ENCODE measurements around the gene OSBP2.

Gene OSBP2

DNA sequence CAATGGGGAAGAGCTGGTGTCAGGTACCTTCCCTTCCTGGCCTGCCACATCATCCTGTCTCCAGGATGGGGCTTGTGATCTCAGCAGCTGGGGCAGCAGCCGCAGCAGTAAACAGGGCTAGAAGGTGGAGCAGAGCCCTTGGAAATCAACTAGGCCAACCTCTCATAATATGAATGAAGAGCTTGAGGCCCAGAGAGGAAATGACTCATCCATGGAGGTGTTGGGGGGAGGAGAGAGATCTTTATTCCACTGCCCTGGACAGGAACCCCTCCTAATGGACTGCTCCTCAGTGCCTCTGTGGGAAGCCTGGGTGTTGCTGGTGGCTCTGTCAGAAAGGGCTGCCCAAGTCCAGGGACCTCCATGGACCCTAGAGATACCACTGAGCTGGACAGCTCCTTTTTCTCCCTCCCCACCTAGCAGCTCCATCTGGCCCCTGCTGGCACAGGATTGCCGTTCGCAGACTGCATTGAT is 111.8 kb downstream of the OSBP2 start:
- no peak overlapping the region for H3K4me3 ChIP-seq (ENCODE audit: low read depth, low read length)
- TF ChIP-seq, protein P1, sequence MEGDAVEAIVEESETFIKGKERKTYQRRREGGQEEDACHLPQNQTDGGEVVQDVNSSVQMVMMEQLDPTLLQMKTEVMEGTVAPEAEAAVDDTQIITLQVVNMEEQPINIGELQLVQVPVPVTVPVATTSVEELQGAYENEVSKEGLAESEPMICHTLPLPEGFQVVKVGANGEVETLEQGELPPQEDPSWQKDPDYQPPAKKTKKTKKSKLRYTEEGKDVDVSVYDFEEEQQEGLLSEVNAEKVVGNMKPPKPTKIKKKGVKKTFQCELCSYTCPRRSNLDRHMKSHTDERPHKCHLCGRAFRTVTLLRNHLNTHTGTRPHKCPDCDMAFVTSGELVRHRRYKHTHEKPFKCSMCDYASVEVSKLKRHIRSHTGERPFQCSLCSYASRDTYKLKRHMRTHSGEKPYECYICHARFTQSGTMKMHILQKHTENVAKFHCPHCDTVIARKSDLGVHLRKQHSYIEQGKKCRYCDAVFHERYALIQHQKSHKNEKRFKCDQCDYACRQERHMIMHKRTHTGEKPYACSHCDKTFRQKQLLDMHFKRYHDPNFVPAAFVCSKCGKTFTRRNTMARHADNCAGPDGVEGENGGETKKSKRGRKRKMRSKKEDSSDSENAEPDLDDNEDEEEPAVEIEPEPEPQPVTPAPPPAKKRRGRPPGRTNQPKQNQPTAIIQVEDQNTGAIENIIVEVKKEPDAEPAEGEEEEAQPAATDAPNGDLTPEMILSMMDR (IDR thresholded peaks at IDR 0.05; ENCODE audit: borderline replicate concordance, insufficient read depth, low read depth, low read length), result no peak

DNA sequence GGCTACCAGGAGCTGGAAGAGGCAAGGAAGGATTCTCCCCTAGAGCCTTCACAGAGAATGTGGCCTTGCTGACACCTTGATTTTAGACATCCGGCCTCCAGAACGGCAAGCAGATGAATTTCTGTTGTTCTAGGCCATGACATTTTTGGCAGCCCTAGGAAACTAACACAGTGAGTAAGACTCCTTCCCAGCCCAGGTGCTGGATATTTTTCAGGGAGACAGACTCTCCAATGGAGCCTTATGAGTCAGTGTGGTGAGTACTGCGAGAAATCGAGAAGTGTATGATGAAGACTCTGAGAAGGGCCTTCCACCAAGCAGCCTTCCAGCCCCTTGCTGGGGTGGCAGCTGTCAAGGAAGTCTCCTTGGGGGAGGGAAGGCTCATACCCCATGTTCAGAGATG is 114.4 kb downstream of the OSBP2 start:
- TF ChIP-seq, protein P1 (IDR thresholded peaks at IDR 0.05; ENCODE audit: borderline replicate concordance, insufficient read depth, low read depth, low read length), result no peak
- no peak overlapping the region for H3K4me3 ChIP-seq (ENCODE audit: low read depth, low read length)

DNA sequence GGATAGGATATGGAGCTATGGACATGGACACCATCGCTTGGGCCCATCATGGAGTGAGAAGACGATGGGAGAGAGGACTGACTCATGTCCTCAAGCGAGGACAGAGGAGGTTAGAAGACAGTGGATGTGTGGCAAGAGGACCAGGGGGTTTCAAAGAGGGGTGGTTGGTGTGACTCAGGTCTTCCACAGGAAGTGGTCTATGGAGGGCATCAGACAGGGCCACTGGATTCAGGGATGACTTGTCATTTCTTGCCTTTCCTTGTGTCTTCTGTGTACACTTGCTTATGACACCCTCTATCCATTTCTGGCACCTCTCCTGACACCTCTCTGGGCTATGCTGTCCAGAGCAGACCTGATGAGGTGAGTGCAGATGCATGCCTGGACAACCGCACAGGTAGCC is 115.4 kb downstream of the OSBP2 start:
- TF ChIP-seq, protein P1 (IDR thresholded peaks at IDR 0.05; ENCODE audit: borderline replicate concordance, insufficient read depth, low read depth, low read length), result no peak
- no peak overlapping the region for H3K4me3 ChIP-seq (ENCODE audit: low read depth, low read length)

DNA sequence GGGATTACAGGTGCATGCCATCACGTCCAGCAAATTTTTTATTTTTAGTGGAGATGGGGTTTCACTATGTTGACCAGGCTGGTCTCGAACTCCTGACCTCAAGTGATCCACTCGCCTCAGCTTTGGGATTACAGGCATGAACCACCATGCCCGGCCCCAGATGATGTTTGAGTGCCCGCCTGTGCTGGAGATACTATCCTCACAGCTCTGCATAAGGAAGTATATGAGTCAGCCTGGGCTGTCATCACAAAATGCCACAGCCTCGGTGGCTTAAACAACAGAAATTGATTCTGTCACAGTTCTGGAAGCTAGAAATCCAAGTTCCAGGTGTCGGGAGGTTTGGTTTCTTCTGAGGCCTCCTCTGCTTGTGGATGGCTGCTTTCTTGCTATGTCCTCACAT is 119.3 kb downstream of the OSBP2 start:
- H3K4me3 ChIP-seq (ENCODE audit: low read depth, low read length), result no peak overlapping the region
- TF ChIP-seq, protein P1 (IDR thresholded peaks at IDR 0.05; ENCODE audit: borderline replicate concordance, insufficient read depth, low read depth, low read length), result no peak

DNA sequence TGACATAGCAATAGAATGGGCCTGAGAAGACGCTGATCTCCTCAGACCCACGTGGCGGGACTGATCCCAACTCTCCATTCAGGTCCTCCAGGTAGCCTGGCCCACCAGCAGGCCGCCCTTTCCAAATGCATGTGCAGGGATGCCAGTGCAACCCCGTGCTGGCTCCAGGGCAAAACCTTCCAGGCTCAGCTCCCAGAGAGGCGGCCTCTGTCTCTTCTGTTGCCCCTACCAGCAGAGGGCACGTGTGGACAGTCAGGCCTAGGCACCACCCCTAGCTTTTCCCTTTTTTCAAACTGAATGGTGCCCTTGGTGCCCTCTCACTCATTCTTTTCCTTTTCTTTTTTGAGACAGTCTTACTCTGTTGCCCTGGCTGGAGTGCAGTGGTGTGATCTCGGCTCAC is 121.7 kb downstream of the OSBP2 start:
- H3K4me3 ChIP-seq (ENCODE audit: low read depth, low read length), result no peak overlapping the region
- TF ChIP-seq, protein P1 (IDR thresholded peaks at IDR 0.05; ENCODE audit: borderline replicate concordance, insufficient read depth, low read depth, low read length), result no peak

DNA sequence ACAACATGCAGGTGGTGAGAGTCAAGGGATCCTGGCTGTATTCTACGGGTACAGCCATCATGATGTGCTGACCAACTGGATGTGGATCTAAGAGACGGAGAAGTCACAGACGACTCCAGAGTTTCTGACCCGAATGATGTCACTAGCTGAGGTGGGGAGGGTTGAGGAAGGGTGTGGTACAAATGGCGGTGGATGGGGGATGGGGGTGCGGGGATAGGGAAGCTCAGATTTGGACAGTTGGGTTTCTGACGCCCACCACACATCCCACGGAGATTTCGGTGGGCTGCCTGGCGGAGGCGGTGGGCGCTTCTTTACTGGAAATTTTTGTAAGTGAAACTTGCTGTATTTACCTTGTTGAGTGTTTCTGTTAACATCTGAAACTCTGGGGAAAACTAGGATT is 126.7 kb downstream of the OSBP2 start:
- TF ChIP-seq, protein P1 (IDR thresholded peaks at IDR 0.05; ENCODE audit: borderline replicate concordance, insufficient read depth, low read depth, low read length), result no peak
- H3K4me3 ChIP-seq (ENCODE audit: low read depth, low read length), result no peak overlapping the region

DNA sequence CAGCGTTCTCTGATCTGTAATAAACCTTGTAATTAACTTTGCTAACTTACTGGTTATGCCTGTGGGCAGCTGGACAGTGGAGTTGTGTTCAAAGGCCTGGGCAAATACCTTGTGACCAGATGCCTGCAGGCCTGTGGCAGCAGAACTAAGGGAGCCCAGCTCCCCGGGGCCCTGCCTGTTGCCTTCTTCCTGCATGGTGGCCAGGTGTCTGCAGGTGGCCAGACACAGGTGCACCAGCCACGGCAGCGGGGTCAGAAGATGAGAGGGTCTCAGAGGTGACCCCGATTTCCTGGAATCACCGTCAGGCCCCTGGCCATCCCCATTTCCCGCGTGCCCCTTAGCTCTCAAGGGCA is 127.2 kb downstream of the OSBP2 start:
- TF ChIP-seq, protein P1 (IDR thresholded peaks at IDR 0.05; ENCODE audit: borderline replicate concordance, insufficient read depth, low read depth, low read length), result no peak
- no peak overlapping the region for H3K4me3 ChIP-seq (ENCODE audit: low read depth, low read length)
